Bone marrow (tissue), 2 donors: ENCODE data around the gene ZFP2.

Experiments used
- DNase-seq, 2 donors: peaks; one replicate each; lab custom pipeline; 2025; lab: John Stamatoyannopoulos, UW

ZFP2 gene

GRCh38 chr5:178981381-178981780, 85.7 kb downstream of the ZFP2 start:
- no peak for DNase-seq
